HepG2 (cell line): Measurements from ENCODE around the gene GLS2. TPM values are rescaled to one million over a fixed set of nuclear protein-coding genes. Genes with fewer than 3 reads are reported as not detected.
A peak's percentile ranks its signal among the peaks of the same experiment; 100 is the strongest.

Source experiments
- BRD4 ChIP-seq: sonication (generic); formaldehyde crosslinking; IDR thresholded peaks from 2 replicates; pipeline ENCODE4 v1.4.0; 2020; ENCODE audit warnings: missing genetic modification reagents
- CHD2 ChIP-seq: IDR thresholded peaks from 2 replicates; pipeline ENCODE4 v1.6.1; 2011; ENCODE audit warnings: low read depth, low read length, improper control_type of control experiment
- EP300 ChIP-seq, 3 experiments: sonication (generic) in 1 of 3; formaldehyde crosslinking in 1 of 3; IDR thresholded peaks; 2 replicates each; pipeline versions ENCODE4 v1.5.1 to v1.6.1; 2011 to 2020; ENCODE audit warnings: low read depth in 2 of 3, low read length in 2 of 3, borderline replicate concordance in 1 of 3, improper control_type of control experiment in 1 of 3, mild to moderate bottlenecking in 1 of 3, missing genetic modification reagents in 1 of 3, moderate library complexity in 1 of 3
- FOXA3 ChIP-seq: IDR thresholded peaks from 2 replicates; pipeline ENCODE4 v1.6.1; 2016; ENCODE audit warnings: missing genetic modification reagents, missing compliant biosample characterization
- FOXJ3 ChIP-seq: sonication (generic); formaldehyde crosslinking; IDR thresholded peaks from 2 replicates; pipeline ENCODE4 v1.4.0; 2020; ENCODE audit warnings: missing genetic modification reagents, mild to moderate bottlenecking, borderline replicate concordance
- HOXA7 ChIP-seq: sonication (generic); formaldehyde crosslinking; IDR thresholded peaks from 2 replicates; pipeline ENCODE4 v1.8.1; 2022; ENCODE audit warnings: mild to moderate bottlenecking, missing genetic modification reagents, moderate library complexity
- KAT2B ChIP-seq: fragments of 150-350 bp; IDR thresholded peaks from 2 replicates; pipeline ENCODE4 v1.6.1; 2014; ENCODE audit warnings: low read depth, low read length, borderline replicate concordance
- KAT7 ChIP-seq: IDR thresholded peaks from 2 replicates; pipeline ENCODE4 v1.6.1; 2018; ENCODE audit warnings: borderline replicate concordance, missing compliant biosample characterization
- KDM5A ChIP-seq: fragments of 200-600 bp; sonication (generic); IDR thresholded peaks from 2 replicates; pipeline ENCODE4 v1.7.0; 2018; ENCODE audit warnings: antibody characterized with exemption, mild to moderate bottlenecking, low read length, borderline replicate concordance
- KMT2B ChIP-seq: IDR thresholded peaks from 2 replicates; pipeline ENCODE4 v1.6.1; 2016; ENCODE audit warnings: missing genetic modification reagents, missing compliant biosample characterization
- MXI1 ChIP-seq: IDR thresholded peaks from 3 replicates; pipeline ENCODE4 v1.6.1; 2012; ENCODE audit warnings: low read depth, low read length, inconsistent platforms, borderline replicate concordance
- NFATC3 ChIP-seq: sonication (generic); formaldehyde crosslinking; IDR thresholded peaks from 2 replicates; pipeline ENCODE4 v1.5.1; 2020; ENCODE audit warnings: mild to moderate bottlenecking, missing genetic modification reagents
- NFE2L2 ChIP-seq: fragments of 150-350 bp; IDR thresholded peaks from 2 replicates; pipeline ENCODE4 v1.6.1; 2014; ENCODE audit warnings: low read length
- RBFOX2 ChIP-seq: fragments of 200-400 bp; formaldehyde crosslinking; IDR thresholded peaks from 2 replicates; pipeline ENCODE4 v1.6.1; 2017; ENCODE audit warnings: low read depth, mild to moderate bottlenecking, low read length
- TEAD2 ChIP-seq: sonication (generic); formaldehyde crosslinking; IDR thresholded peaks from 2 replicates; pipeline ENCODE4 v1.9.0; 2021; ENCODE audit warnings: missing genetic modification reagents
- THAP11 ChIP-seq: IDR thresholded peaks from 2 replicates; pipeline ENCODE4 v1.6.1; 2016; ENCODE audit warnings: missing biosample characterization, missing genetic modification reagents
- ZFP62 ChIP-seq: sonication (generic); formaldehyde crosslinking; IDR thresholded peaks from 2 replicates; pipeline ENCODE4 v1.4.0; 2020; ENCODE audit warnings: missing genetic modification reagents
- ZNF546 ChIP-seq: sonication (generic); formaldehyde crosslinking; conservative IDR thresholded peaks from 2 replicates; pipeline ENCODE4 v1.8.1; 2023; ENCODE audit warnings: mild to moderate bottlenecking, missing genetic modification reagents
- polyA plus RNA-seq, 8 experiments: library from polyadenylated mRNA; depleted of rRNA in 3 of 8; stranded (reverse) in 7 of 8; unstranded in 1 of 8; fragments of >200 nt; fragmentation: Illumina TruSeq in 4 of 8; extraction: Trizol in 4 of 8; gene quantifications; 2 replicates each; pipeline versions ENCODE4 v1.2.1 to v1.2.3, GENCODE V29; 2011 to 2016; ENCODE audit warnings: low read depth in 4 of 8, missing spikeins in 1 of 8, mixed read lengths in 1 of 8; ENCODE audit not compliant: insufficient read depth in 1 of 8
- total RNA-seq, 5 experiments: library from RNA; depleted of rRNA; stranded (reverse); fragments of >200 nt; fragmentation: Illumina TruSeq; extraction: Trizol; gene quantifications; 2 replicates each; pipeline ENCODE4 v1.2.3, GENCODE V29; 2016; ENCODE audit warnings: low read depth in 1 of 5
- TF ChIP-seq, protein P1 (sequence below): sonication (generic); formaldehyde crosslinking; IDR thresholded peaks from 2 replicates; pipeline ENCODE4 v1.5.0; 2020; ENCODE audit warnings: missing genetic modification reagents, mild to moderate bottlenecking, borderline replicate concordance
- TF ChIP-seq, protein P2 (sequence below): sonication (generic); formaldehyde crosslinking; IDR thresholded peaks from 2 replicates; pipeline ENCODE4 v1.4.0; 2020; ENCODE audit warnings: low read depth, missing genetic modification reagents
- TF ChIP-seq, protein P3 (sequence below): sonication (generic); formaldehyde crosslinking; IDR thresholded peaks from 2 replicates; pipeline ENCODE4 v1.5.0; 2020; ENCODE audit warnings: mild to moderate bottlenecking, missing genetic modification reagents
- TF ChIP-seq, protein P4 (sequence below): sonication (generic); formaldehyde crosslinking; IDR thresholded peaks from 2 replicates; pipeline ENCODE4 v1.4.0; 2020; ENCODE audit warnings: missing genetic modification reagents

Gene GLS2
- total and polyA plus RNA-seq, 2 of the 13 experiments (the other 11 are each of a cell fraction or from before 2014, with no cell fraction given): 8.6 to 12.2 TPM

DNA sequence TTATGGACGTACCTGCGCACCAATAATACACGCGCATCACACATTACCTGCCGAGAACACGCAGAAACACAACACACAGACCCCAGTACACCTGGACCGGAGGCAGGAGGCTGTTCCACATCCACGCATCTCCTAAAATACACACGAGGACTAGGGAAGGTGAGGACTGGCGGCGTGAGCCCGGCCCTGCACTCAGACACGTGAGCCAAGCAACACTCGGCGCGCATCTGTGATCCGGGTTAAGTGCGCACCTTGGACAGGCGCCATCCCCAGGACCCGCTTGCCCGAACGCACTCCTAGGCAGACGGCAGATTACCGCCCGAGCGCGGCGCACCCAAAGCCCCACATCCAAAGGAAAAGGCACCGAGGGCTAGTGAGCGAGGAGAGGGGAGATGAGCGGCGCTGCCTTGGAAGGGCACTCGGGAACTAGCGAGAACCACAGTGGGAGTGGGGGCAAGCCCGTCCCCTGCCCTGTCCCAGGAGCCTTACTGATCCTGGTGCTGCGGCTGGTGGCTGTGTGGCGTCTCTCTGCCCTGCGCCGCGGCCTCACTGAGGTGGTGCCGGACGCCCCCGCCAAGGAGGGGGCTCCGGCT, 417 bp downstream of the GLS2 start (continued):
- TF ChIP-seq, protein P1, sequence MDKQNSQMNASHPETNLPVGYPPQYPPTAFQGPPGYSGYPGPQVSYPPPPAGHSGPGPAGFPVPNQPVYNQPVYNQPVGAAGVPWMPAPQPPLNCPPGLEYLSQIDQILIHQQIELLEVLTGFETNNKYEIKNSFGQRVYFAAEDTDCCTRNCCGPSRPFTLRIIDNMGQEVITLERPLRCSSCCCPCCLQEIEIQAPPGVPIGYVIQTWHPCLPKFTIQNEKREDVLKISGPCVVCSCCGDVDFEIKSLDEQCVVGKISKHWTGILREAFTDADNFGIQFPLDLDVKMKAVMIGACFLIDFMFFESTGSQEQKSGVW: no peak
- TF ChIP-seq FOXJ3 (CRISPR knock-in tag) (no peak), KMT2B (CRISPR knock-in tag) (peak; percentile 47; the same call in 1 of the 2 replicates), HOXA7 (CRISPR knock-in tag) (no peak), CHD2 (no peak), TEAD2 (no peak), KAT7 (CRISPR knock-in tag) (no peak), ZNF546 (CRISPR knock-in tag) (no peak), BRD4 (CRISPR knock-in tag) (no peak), ZFP62 (no peak), NFE2L2 (no peak), MXI1 (0 out of 3 replicates have a peak, but pooled peaks have one; percentile 11), THAP11 (CRISPR knock-in tag) (no peak), KDM5A (no peak), KAT2B (no peak), RBFOX2 (no peak; the same call in 1 of the 2 replicates), FOXA3 (CRISPR knock-in tag) (no peak), NFATC3 (CRISPR knock-in tag) (no peak; the same call in 1 of the 2 replicates), EP300 (IDR thresholded peaks at IDR 0.05; ENCODE audit: low read depth in 2 of 2, low read length in 2 of 2) (no peak), EP300 (CRISPR knock-in tag; IDR thresholded peaks at IDR 0.05; ENCODE audit: borderline replicate concordance) (no peak)
- TF ChIP-seq, protein P2, sequence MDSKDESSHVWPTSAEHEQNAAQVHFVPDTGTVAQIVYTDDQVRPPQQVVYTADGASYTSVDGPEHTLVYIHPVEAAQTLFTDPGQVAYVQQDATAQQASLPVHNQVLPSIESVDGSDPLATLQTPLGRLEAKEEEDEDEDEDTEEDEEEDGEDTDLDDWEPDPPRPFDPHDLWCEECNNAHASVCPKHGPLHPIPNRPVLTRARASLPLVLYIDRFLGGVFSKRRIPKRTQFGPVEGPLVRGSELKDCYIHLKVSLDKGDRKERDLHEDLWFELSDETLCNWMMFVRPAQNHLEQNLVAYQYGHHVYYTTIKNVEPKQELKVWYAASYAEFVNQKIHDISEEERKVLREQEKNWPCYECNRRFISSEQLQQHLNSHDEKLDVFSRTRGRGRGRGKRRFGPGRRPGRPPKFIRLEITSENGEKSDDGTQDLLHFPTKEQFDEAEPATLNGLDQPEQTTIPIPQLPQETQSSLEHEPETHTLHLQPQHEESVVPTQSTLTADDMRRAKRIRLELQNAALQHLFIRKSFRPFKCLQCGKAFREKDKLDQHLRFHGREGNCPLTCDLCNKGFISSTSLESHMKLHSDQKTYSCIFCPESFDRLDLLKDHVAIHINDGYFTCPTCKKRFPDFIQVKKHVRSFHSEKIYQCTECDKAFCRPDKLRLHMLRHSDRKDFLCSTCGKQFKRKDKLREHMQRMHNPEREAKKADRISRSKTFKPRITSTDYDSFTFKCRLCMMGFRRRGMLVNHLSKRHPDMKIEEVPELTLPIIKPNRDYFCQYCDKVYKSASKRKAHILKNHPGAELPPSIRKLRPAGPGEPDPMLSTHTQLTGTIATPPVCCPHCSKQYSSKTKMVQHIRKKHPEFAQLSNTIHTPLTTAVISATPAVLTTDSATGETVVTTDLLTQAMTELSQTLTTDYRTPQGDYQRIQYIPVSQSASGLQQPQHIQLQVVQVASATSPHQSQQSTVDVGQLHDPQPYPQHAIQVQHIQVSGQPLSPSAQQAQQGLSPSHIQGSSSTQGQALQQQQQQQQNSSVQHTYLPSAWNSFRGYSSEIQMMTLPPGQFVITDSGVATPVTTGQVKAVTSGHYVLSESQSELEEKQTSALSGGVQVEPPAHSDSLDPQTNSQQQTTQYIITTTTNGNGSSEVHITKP: no peak
- TF ChIP-seq, protein P3, sequence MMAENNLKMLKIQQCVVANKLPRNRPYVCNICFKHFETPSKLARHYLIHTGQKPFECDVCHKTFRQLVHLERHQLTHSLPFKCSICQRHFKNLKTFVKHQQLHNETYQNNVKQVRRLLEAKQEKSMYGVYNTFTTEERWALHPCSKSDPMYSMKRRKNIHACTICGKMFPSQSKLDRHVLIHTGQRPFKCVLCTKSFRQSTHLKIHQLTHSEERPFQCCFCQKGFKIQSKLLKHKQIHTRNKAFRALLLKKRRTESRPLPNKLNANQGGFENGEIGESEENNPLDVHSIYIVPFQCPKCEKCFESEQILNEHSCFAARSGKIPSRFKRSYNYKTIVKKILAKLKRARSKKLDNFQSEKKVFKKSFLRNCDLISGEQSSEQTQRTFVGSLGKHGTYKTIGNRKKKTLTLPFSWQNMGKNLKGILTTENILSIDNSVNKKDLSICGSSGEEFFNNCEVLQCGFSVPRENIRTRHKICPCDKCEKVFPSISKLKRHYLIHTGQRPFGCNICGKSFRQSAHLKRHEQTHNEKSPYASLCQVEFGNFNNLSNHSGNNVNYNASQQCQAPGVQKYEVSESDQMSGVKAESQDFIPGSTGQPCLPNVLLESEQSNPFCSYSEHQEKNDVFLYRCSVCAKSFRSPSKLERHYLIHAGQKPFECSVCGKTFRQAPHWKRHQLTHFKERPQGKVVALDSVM: no peak
- TF ChIP-seq, protein P4, sequence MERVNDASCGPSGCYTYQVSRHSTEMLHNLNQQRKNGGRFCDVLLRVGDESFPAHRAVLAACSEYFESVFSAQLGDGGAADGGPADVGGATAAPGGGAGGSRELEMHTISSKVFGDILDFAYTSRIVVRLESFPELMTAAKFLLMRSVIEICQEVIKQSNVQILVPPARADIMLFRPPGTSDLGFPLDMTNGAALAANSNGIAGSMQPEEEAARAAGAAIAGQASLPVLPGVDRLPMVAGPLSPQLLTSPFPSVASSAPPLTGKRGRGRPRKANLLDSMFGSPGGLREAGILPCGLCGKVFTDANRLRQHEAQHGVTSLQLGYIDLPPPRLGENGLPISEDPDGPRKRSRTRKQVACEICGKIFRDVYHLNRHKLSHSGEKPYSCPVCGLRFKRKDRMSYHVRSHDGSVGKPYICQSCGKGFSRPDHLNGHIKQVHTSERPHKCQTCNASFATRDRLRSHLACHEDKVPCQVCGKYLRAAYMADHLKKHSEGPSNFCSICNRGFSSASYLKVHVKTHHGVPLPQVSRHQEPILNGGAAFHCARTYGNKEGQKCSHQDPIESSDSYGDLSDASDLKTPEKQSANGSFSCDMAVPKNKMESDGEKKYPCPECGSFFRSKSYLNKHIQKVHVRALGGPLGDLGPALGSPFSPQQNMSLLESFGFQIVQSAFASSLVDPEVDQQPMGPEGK: 0 out of 2 replicates have a peak, but pooled peaks have one; percentile 43
